GM12873 (cell line): ENCODE data around the gene MAP3K5.

Experiments
- TF ChIP-seq, protein P1 (sequence below): IDR thresholded peaks from 2 replicates; pipeline ENCODE4 v1.5.1; 2012; ENCODE audit warnings: low read depth, mild to moderate bottlenecking, moderate library complexity, low read length, control low read depth; ENCODE audit not compliant: insufficient read depth; ENCODE audit errors: missing control alignments

Gene MAP3K5

DNA sequence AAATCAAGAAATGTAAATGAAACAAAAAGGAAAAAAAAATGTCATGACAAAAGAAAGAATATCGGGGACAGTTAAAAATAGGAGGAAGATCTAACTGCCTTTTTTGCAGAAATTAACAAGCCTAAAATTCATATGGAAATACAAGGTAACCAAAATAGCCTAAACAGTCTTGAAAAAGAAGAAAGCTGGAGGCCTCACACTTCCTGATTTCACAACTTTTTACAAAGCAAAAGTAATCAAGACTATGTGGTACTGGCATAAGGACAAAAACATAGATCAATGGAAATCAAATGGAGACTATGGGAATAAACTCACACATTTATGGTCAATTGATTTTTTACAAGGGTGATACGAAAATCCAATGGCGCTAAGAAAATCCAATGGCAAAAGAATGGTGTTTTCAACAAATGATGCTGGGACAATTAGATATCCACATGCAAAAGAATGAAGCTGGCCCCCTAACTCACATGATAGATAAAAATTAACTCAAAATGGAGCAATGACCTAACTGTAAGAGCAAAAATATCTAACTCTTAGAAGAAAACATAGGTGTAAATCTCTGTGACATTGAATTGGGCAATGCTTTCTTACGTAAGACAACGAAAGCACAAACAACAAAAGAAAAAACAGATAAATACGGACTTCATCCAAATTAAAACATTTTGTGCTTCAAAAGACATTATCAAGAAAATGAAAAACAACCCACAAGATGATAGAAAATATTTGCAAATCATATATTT, 24.5 kb downstream of the MAP3K5 start:
- TF ChIP-seq, protein P1, sequence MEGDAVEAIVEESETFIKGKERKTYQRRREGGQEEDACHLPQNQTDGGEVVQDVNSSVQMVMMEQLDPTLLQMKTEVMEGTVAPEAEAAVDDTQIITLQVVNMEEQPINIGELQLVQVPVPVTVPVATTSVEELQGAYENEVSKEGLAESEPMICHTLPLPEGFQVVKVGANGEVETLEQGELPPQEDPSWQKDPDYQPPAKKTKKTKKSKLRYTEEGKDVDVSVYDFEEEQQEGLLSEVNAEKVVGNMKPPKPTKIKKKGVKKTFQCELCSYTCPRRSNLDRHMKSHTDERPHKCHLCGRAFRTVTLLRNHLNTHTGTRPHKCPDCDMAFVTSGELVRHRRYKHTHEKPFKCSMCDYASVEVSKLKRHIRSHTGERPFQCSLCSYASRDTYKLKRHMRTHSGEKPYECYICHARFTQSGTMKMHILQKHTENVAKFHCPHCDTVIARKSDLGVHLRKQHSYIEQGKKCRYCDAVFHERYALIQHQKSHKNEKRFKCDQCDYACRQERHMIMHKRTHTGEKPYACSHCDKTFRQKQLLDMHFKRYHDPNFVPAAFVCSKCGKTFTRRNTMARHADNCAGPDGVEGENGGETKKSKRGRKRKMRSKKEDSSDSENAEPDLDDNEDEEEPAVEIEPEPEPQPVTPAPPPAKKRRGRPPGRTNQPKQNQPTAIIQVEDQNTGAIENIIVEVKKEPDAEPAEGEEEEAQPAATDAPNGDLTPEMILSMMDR = no peak

DNA sequence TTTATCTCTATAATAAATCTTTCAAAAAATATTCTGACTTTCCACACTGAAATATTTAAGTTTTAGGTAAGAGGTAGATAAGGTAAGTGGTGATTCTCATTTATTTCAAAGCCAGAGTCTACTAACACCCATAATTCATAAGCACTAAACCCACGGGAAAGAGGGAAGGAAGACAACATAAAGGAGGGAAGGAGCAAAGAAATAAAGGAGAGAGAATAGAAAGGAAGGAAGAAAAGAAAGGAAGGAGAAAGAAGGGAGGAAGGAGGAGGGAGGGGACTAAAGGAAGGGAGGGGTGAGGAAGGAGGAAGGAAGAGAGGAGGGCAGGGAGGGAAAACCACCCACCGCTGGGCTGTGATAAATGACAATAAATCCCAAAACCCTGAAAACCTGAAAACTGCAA, 25.2 kb downstream of the MAP3K5 start:
- TF ChIP-seq, protein P1 = no peak

DNA sequence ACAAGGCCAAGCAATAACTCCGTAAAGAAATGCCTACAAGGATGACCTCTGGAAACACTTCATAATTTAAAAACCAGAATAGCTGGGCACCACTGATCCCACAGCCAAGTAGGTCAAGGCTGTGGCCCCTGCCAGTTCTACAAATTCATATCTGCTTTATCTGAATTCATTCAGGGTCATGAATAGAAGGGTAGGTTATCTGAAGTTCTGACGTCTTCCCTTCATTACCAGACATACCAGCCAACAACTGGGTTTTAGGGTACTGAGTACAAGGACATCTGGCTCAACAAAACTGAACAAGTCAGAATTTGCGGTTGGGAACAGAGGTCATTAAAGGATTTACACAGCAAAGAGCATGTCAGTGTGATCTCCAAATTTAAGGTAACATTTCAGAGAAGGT, 26.0 kb downstream of the MAP3K5 start:
- TF ChIP-seq, protein P1 = no peak

DNA sequence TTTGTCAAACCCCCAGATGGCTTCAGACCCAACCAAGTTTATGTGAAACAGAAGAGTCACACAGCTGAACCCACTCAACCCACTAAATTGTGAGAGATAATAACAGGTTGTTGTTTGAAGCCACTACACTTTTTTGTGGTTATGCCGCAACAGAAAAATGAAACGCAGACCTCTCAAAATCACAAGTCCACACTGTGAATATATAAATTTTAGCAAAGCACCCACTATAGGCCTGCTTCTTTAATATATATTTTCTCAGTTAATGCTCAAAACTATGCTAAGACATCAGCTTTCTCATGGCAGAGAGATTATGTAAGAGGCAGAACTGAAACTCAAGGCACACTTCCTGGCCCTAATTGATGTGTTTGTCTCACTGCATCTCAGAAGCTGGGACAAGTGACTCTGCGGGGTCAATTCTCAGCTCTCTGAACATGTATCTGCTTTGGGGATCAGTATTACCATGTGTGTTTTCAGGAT, 27.7 kb downstream of the MAP3K5 start:
- TF ChIP-seq, protein P1 = no peak

DNA sequence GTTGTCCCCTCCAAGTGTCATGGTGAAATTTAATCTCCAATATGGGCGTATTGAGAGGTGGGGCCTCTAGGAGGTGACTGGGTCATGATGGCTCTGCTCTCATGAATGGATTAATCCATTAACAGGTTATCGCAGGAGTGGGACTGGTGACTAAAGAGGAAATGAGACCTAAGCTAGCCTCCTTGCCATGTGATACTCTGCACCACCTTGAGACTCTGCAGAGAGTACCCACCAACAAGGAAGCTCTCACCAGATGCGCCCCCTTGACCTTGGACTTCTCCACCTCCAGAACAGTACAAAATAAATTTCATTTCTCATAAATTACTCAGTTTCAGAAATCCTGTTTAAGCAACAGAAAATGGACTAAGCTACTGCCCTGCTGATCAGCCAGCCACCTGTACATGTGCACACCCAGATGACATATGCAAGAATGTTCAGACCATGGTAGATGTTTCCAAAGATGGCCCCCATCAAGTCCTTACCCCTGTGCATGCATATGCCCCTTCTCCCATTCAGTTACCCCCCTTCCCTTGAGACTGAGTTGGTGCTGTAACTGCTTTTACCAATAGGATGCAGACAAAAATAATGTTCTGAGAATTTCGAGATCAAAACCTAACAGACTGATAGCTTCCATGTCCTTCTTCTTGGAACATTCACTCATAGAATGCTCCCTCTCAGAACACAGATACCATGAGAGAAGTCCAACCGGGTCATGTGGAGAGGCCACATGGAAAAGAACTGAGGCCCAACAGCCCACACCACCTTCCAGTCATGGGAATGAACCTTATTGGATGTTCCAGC, 28.4 kb downstream of the MAP3K5 start:
- TF ChIP-seq, protein P1 = no peak

DNA sequence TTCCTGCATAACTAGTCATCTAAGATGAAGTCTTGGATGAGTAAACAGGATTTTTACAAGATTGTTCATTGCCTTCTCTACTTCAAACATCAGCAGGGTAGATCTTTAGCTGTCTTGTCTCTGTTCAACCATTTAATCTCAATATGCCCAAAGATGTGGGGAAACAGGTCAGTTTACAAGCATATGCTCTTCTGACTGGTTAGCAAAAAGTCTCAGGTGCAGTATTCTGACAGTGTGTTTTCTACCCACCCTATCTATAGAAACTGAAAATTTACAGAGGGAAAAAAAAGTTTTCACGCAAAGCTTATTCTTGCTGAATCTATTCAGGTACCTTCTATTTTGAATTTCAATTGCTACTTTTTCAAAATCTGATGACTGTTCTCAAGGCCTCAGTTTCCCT, 29.0 kb downstream of the MAP3K5 start:
- TF ChIP-seq, protein P1 = no peak
